Stimulated activated CD8-positive, alpha-beta memory T cell treated with anti-CD3 and anti-CD28 coated beads, Interleukin-2, amount 100 ng/mL, for 48 hours (primary cell): ENCODE results near the gene DUS2.
"Not testable (repeated sequence)": the region's sequence is repeated elsewhere in the genome, so short reads cannot be mapped to it uniquely, and the experiment has no call there.

Experiments
- DNase-seq, 2 donors: peaks; one replicate each; pipeline ENCODE4 v3.0.0-alpha.2; 2020; ENCODE audit warnings: low read depth in 2 of 2

DUS2 gene

GRCh38 chr16:68091380-68092261, 68.5 kb downstream of the DUS2 start:
- DNase-seq, result no peak

- DNase-seq, result not testable (repeated sequence)
Observed at GRCh38 chr16:68092275-68092674, 69.2 kb downstream of the DUS2 start.

- DNase-seq, result no peak
Observed at GRCh38 chr16:68093816-68094613, 70.9 kb downstream of the DUS2 start.

GRCh38 chr16:68094614-68094934, 71.5 kb downstream of the DUS2 start:
- no peak for DNase-seq

GRCh38 chr16:68096491-68096890, 73.4 kb downstream of the DUS2 start:
- no peak for DNase-seq

GRCh38 chr16:68097088-68097487, 74.0 kb downstream of the DUS2 start:
- no peak for DNase-seq

- no peak for DNase-seq
Observed at GRCh38 chr16:68097895-68098294, 74.8 kb downstream of the DUS2 start.

GRCh38 chr16:68100488-68100887, 77.4 kb downstream of the DUS2 start:
- no peak for DNase-seq

- no peak for DNase-seq
Observed at GRCh38 chr16:68105611-68106010, 82.5 kb downstream of the DUS2 start.

GRCh38 chr16:68107230-68107928, 84.3 kb downstream of the DUS2 start:
- DNase-seq, result not testable (repeated sequence)

- not testable (repeated sequence) for DNase-seq
Observed at GRCh38 chr16:68109156-68109555, 86.1 kb downstream of the DUS2 start.

- not testable (repeated sequence) for DNase-seq
Observed at GRCh38 chr16:68110611-68111010, 87.5 kb downstream of the DUS2 start.

- DNase-seq, result no peak
Observed at GRCh38 chr16:68111379-68111778, 88.3 kb downstream of the DUS2 start.

- no peak for DNase-seq
Observed at GRCh38 chr16:68113059-68113761, 90.1 kb downstream of the DUS2 start.

- DNase-seq, result no peak
Observed at GRCh38 chr16:68113765-68114240, 90.7 kb downstream of the DUS2 start.

- DNase-seq, result not testable (repeated sequence)
Observed at GRCh38 chr16:68114939-68115338, 91.9 kb downstream of the DUS2 start.

- no peak for DNase-seq
Observed at GRCh38 chr16:68115851-68116250, 92.8 kb downstream of the DUS2 start.

GRCh38 chr16:68116256-68116867, 93.3 kb downstream of the DUS2 start:
- no peak for DNase-seq

- no peak for DNase-seq
Observed at GRCh38 chr16:68117884-68118283, 94.8 kb downstream of the DUS2 start.

- DNase-seq, result not testable (repeated sequence)
Observed at GRCh38 chr16:68118954-68119353, 95.9 kb downstream of the DUS2 start.

GRCh38 chr16:68120496-68120895, 97.4 kb downstream of the DUS2 start:
- not testable (repeated sequence) for DNase-seq
